Esophagus (tissue), 2 donors: Measurements from ENCODE around the gene MRAS. TPM values are rescaled to one million over a fixed set of nuclear protein-coding genes. Genes with fewer than 3 reads are reported as not detected.

Experiments
- H3K27ac ChIP-seq, 2 donors: one replicate each; pipeline ENCODE4 v1.5.1; 2013; ENCODE audit warnings: low read depth in 2 of 2, mild to moderate bottlenecking in 2 of 2, inconsistent platforms in 1 of 2, low read length in 1 of 2, moderate library complexity in 1 of 2
- H3K27me3 ChIP-seq, 2 donors: one replicate each; pipeline ENCODE4 v1.6.1; 2013; ENCODE audit warnings: low read length in 2 of 2, control low read depth in 1 of 2, mild to moderate bottlenecking in 1 of 2; ENCODE audit not compliant: insufficient read depth in 2 of 2, control insufficient read depth in 1 of 2
- H3K36me3 ChIP-seq, 2 donors: one replicate each; pipeline ENCODE4 v1.6.1; 2013; ENCODE audit warnings: low read length in 1 of 2; ENCODE audit not compliant: control insufficient read depth in 2 of 2, insufficient read depth in 2 of 2
- H3K4me1 ChIP-seq, 2 donors: one replicate each; pipeline ENCODE4 v1.6.1; 2013; ENCODE audit warnings: low read length in 1 of 2; ENCODE audit not compliant: control insufficient read depth in 2 of 2, insufficient read depth in 2 of 2
- H3K4me3 ChIP-seq, 2 donors: one replicate each; pipeline ENCODE4 v1.5.1; 2013; ENCODE audit warnings: low read length in 2 of 2, mild to moderate bottlenecking in 2 of 2, low read depth in 1 of 2, moderate library complexity in 1 of 2
- H3K9me3 ChIP-seq, 2 donors: one replicate each; pipeline ENCODE4 v1.6.1; 2013; ENCODE audit warnings: mild to moderate bottlenecking in 2 of 2, low read depth in 1 of 2, low read length in 1 of 2, moderate library complexity in 1 of 2; ENCODE audit not compliant: control insufficient read depth in 2 of 2, insufficient read depth in 1 of 2
- WGBS, 2 donors: extraction: QIAGEN DNeasy Blood & Tissue Kit; methylation state at CpG; one replicate each; pipeline ENCODE4 v1.1.7; 2013; 5-methylcytosine and 5-hydroxymethylcytosine counted together
- polyA plus RNA-seq, 2 donors: library from polyadenylated mRNA; stranded (reverse); fragments of 200-250 nt; gene quantifications; one replicate each; pipeline ENCODE4 v1.2.3, GENCODE V29; 2013
- donor health status: healthy with polysubstance abuse.
- donor health status: Bipolar disorder and iron deficiency.

The MRAS gene
- polyA plus RNA-seq, 2 donors = 1.2 to 2.4 TPM

- Histone ChIP-seq H3K4me3 (no peak overlapping the region), H3K36me3 (no peaks in the 10 kb centered on the region), H3K27ac (no peak overlapping the region), H3K9me3 (no peaks in the 10 kb centered on the region), H3K27me3 (no peaks in the 10 kb centered on the region), H3K4me1 (no peaks in the 10 kb centered on the region)
- WGBS, 2 donors = 91 to 94% methylated on average over 14 of the region's 14 CpGs
Measured at GRCh38 chr3:138443521-138444503, 95.4 kb downstream of the MRAS start.

- H3K4me1 ChIP-seq = no peaks in the 10 kb centered on the region
- H3K36me3 ChIP-seq = no peaks in the 10 kb centered on the region
- H3K27ac ChIP-seq = no peak overlapping the region
- no peaks in the 10 kb centered on the region for H3K9me3 ChIP-seq
- no peak overlapping the region for H3K4me3 ChIP-seq
- H3K27me3 ChIP-seq = no peaks in the 10 kb centered on the region
- 90 to 94% methylated on average over 7 of the region's 7 CpGs for WGBS, 2 donors
Measured at GRCh38 chr3:138445236-138445635, 96.9 kb downstream of the MRAS start.

GRCh38 chr3:138445654-138446053 lies 97.3 kb downstream of the MRAS start:
- Histone ChIP-seq H3K4me1 (no peaks in the 10 kb centered on the region), H3K27me3 (no peaks in the 10 kb centered on the region), H3K9me3 (no peaks in the 10 kb centered on the region), H3K4me3 (no peak overlapping the region), H3K36me3 (no peaks in the 10 kb centered on the region), H3K27ac (no peak overlapping the region)
- WGBS, 2 donors = 92 to 93% methylated on average over 4 of the region's 4 CpGs

GRCh38 chr3:138448631-138449030 lies 100.3 kb downstream of the MRAS start:
- no peaks in the 10 kb centered on the region for H3K27me3 ChIP-seq
- H3K27ac ChIP-seq = no peak overlapping the region
- no peaks in the 10 kb centered on the region for H3K36me3 ChIP-seq
- no peak overlapping the region for H3K4me3 ChIP-seq
- WGBS, 2 donors = 79 to 80% methylated on average over 3 of the region's 3 CpGs
- H3K9me3 ChIP-seq = no peaks in the 10 kb centered on the region
- H3K4me1 ChIP-seq = no peaks in the 10 kb centered on the region

- WGBS, 2 donors = 85 to 91% methylated on average over 3 of the region's 3 CpGs
- H3K9me3 ChIP-seq = no peaks in the 10 kb centered on the region
- no peak overlapping the region for H3K4me3 ChIP-seq
- H3K4me1 ChIP-seq = no peaks in the 10 kb centered on the region
- H3K27me3 ChIP-seq = no peaks in the 10 kb centered on the region
- no peaks in the 10 kb centered on the region for H3K36me3 ChIP-seq
- no peak overlapping the region for H3K27ac ChIP-seq
Measured at GRCh38 chr3:138449490-138449889, 101.1 kb downstream of the MRAS start.

- no peaks in the 10 kb centered on the region for H3K9me3 ChIP-seq
- no peaks in the 10 kb centered on the region for H3K4me1 ChIP-seq
- no peak overlapping the region for H3K27ac ChIP-seq
- no peak overlapping the region for H3K4me3 ChIP-seq
- no peaks in the 10 kb centered on the region for H3K27me3 ChIP-seq
- H3K36me3 ChIP-seq = no peaks in the 10 kb centered on the region
- 80 to 92% methylated on average over 7 of the region's 7 CpGs for WGBS, 2 donors
Measured at GRCh38 chr3:138450181-138450580, 101.8 kb downstream of the MRAS start.

GRCh38 chr3:138450704-138451424 lies 102.5 kb downstream of the MRAS start:
- no peak overlapping the region for H3K4me3 ChIP-seq
- peaks cover 0 to 2% of the 10 kb centered on the region in 2 donors for H3K4me1 ChIP-seq
- no peaks in the 10 kb centered on the region for H3K9me3 ChIP-seq
- no peaks in the 10 kb centered on the region for H3K36me3 ChIP-seq
- 65 to 69% methylated on average over 6 of the region's 6 CpGs for WGBS, 2 donors
- H3K27ac ChIP-seq = no peak overlapping the region
- no peaks in the 10 kb centered on the region for H3K27me3 ChIP-seq

- no peaks in the 10 kb centered on the region for H3K36me3 ChIP-seq
- 88 to 90% methylated on average over 43 of the region's 43 CpGs for WGBS, 2 donors
- no peaks in the 10 kb centered on the region for H3K9me3 ChIP-seq
- H3K27me3 ChIP-seq = no peaks in the 10 kb centered on the region
- peaks cover 0 to 4% of the 10 kb centered on the region in 2 donors for H3K4me1 ChIP-seq
- H3K27ac ChIP-seq = no peak overlapping the region
- H3K4me3 ChIP-seq = no peak overlapping the region
Measured at GRCh38 chr3:138451595-138452162, 103.3 kb downstream of the MRAS start.

- Histone ChIP-seq H3K27me3 (no peaks in the 10 kb centered on the region), H3K36me3 (no peaks in the 10 kb centered on the region), H3K4me1 (peaks cover 0 to 4% of the 10 kb centered on the region in 2 donors), H3K27ac (no peak overlapping the region), H3K4me3 (no peak overlapping the region), H3K9me3 (no peaks in the 10 kb centered on the region)
- WGBS, 2 donors = 40 to 56% methylated on average over 6 of the region's 6 CpGs
Measured at GRCh38 chr3:138452436-138452835, 104.1 kb downstream of the MRAS start.
